K562 (cell line): ENCODE measurements around the gene NUF2. TPM values are rescaled to one million over a fixed set of nuclear protein-coding genes. Genes with fewer than 3 reads are reported as not detected.

ENCODE experiments used
- ATAC-seq: fragments of 200-7000 bp; cut with Tn5 transposase; 3 replicates; pipeline ENCODE4 v1.9.1; 2020; ENCODE audit warnings: moderate library complexity
- BruUV-seq: library from RNA; stranded (reverse); fragments of 400-500 nt; replicated peaks from 2 replicates; lab custom pipeline; 2021; lab: Mats Ljungman, UMichigan
- CTCF ChIA-PET: fragments of 300-600 bp; formaldehyde crosslinking; extraction: SDS; loops from one replicate; lab custom pipeline; 2021; ENCODE audit warnings: low intra/inter-chr PET ratio; lab: Yijun Ruan, JAX
- POLR2A ChIA-PET: fragments of 300-600, 350-650 bp; sonication (Branson Sonifier 250); formaldehyde crosslinking; extraction: SDS; loops from one replicate; lab custom pipeline; 2021; ENCODE audit warnings: antibody characterized with exemption, inconsistent platforms; lab: Yijun Ruan, JAX
- DNase-seq, 4 experiments: peaks; one replicate each; pipeline versions ENCODE4 v3.0.0 to v3.0.0-alpha.2; 2011 to 2018; ENCODE audit warnings: low spot score in 3 of 4, mixed read lengths in 3 of 4; ENCODE audit errors: extremely low read depth in 1 of 4
- FAIRE-seq: peaks from 2 replicates; lab custom pipeline; 2011; peaks lifted over from hg19 to GRCh38; lab: Jason Lieb, UNC
- H2AFZ ChIP-seq: 2 replicates; pipeline ENCODE4 v1.6.0; 2011; ENCODE audit warnings: low read depth, low read length, control low read depth, inconsistent platforms
- H3K27ac ChIP-seq: fragments of 200-600 bp; 3 replicates; pipeline ENCODE4 v1.8.0; 2011; ENCODE audit warnings: low read depth, mild to moderate bottlenecking, control low read depth, inconsistent platforms, low read length, moderate library complexity, mixed read lengths; ENCODE audit errors: extremely low read depth
- H3K27me3 ChIP-seq, 2 experiments: fragments of 300-600 bp in 1 of 2; 2 replicates in 1 of 2; 3 replicates in 1 of 2; pipeline versions ENCODE4 v1.6.0 to v1.8.0; 2011; ENCODE audit warnings: inconsistent platforms in 2 of 2, low read length in 2 of 2, mild to moderate bottlenecking in 1 of 2, mixed read lengths in 1 of 2, moderate library complexity in 1 of 2; ENCODE audit not compliant: control insufficient read depth in 2 of 2, insufficient read depth in 2 of 2
- H3K36me3 ChIP-seq: fragments of 300-600 bp; 3 replicates; pipeline ENCODE4 v1.8.0; 2011; ENCODE audit warnings: mild to moderate bottlenecking, low read length, inconsistent platforms; ENCODE audit not compliant: control insufficient read depth, insufficient read depth
- H3K4me1 ChIP-seq, 2 experiments: fragments of 200-600 bp in 1 of 2; replicated peaks in 1 of 2; 2 replicates in 1 of 2; 3 replicates in 1 of 2; pipeline versions ENCODE4 v1.5.1 to v1.8.0; 2011; ENCODE audit warnings: inconsistent platforms in 2 of 2, low read length in 2 of 2, mild to moderate bottlenecking in 1 of 2, mixed read lengths in 1 of 2, moderate library complexity in 1 of 2; ENCODE audit not compliant: control insufficient read depth in 2 of 2, insufficient read depth in 2 of 2
- H3K4me2 ChIP-seq: 2 replicates; pipeline ENCODE4 v1.6.1; 2011; ENCODE audit warnings: low read length, control low read depth, inconsistent platforms, mixed read lengths; ENCODE audit not compliant: insufficient read depth
- H3K4me3 ChIP-seq: fragments of 200-600 bp; sonication (generic), shearing (Covaris generic); 2 replicates; pipeline ENCODE4 v1.5.1; 2016; ENCODE audit warnings: control low read depth, inconsistent platforms
- H3K79me2 ChIP-seq: fragments of 200-600 bp; 3 replicates; pipeline ENCODE4 v1.8.0; 2011; ENCODE audit warnings: low read length, inconsistent platforms; ENCODE audit not compliant: control insufficient read depth, insufficient read depth
- H3K9ac ChIP-seq, 2 experiments: 2 replicates each; pipeline versions ENCODE4 v1.6.0 to v1.6.1; 2011; ENCODE audit warnings: low read depth in 2 of 2, low read length in 2 of 2, control low read depth in 1 of 2, inconsistent platforms in 1 of 2, mild to moderate bottlenecking in 1 of 2, mixed read lengths in 1 of 2; ENCODE audit not compliant: insufficient read depth in 1 of 2
- H3K9me1 ChIP-seq: one replicate; pipeline ENCODE4 v1.6.0; 2011; ENCODE audit warnings: inconsistent platforms, mild to moderate bottlenecking, low read length, moderate library complexity; ENCODE audit not compliant: control insufficient read depth, insufficient read depth
- H3K9me3 ChIP-seq: replicated peaks from 2 replicates; pipeline ENCODE4 v1.5.1; 2011; ENCODE audit warnings: low read depth, low read length, inconsistent platforms; ENCODE audit not compliant: control insufficient read depth, insufficient read depth
- H4K20me1 ChIP-seq: replicated peaks from 2 replicates; pipeline ENCODE4 v1.6.1; 2011; ENCODE audit warnings: low read length, inconsistent platforms, mixed read lengths; ENCODE audit not compliant: control insufficient read depth, insufficient read depth
- BACH1 ChIP-seq: fragments of 200-800 bp; sonication (Bioruptor generic); IDR thresholded peaks from 2 replicates; pipeline ENCODE4 v1.6.1; 2016; ENCODE audit warnings: missing genetic modification characterization, missing compliant biosample characterization
- CBX5 ChIP-seq: IDR thresholded peaks from 2 replicates; pipeline ENCODE4 v1.6.1; 2014; ENCODE audit warnings: low read depth, borderline replicate concordance
- ETS2 ChIP-seq: IDR thresholded peaks from 2 replicates; pipeline ENCODE4 v1.6.1; 2016; ENCODE audit warnings: borderline replicate concordance, missing genetic modification characterization, mild to moderate bottlenecking, moderate library complexity, missing compliant biosample characterization; ENCODE audit not compliant: poor library complexity, severe bottlenecking
- HNRNPUL1 ChIP-seq: fragments of 200-400 bp; formaldehyde crosslinking; IDR thresholded peaks from 2 replicates; pipeline ENCODE4 v1.6.1; 2017; ENCODE audit warnings: low read length
- HOXB6 ChIP-seq: fragments of 250-450 bp; sonication (Bioruptor Pico); IDR thresholded peaks from 2 replicates; pipeline ENCODE4 v1.5.1; 2022; ENCODE audit warnings: mild to moderate bottlenecking, borderline replicate concordance
- MYBL2 ChIP-seq, 2 experiments: fragments of 450-650 bp in 1 of 2; sonication (generic) in 1 of 2; formaldehyde crosslinking in 1 of 2; IDR thresholded peaks; 2 replicates each; pipeline versions ENCODE4 v1.6.1 to v1.8.1; 2017 to 2022; ENCODE audit warnings: borderline replicate concordance in 1 of 2, inconsistent platforms in 1 of 2, low read depth in 1 of 2, mild to moderate bottlenecking in 1 of 2, missing genetic modification reagents in 1 of 2, moderate library complexity in 1 of 2
- RBBP5 ChIP-seq: fragments of 200-600 bp; sonication (generic); IDR thresholded peaks from 2 replicates; pipeline ENCODE4 v1.6.1; 2012; ENCODE audit warnings: borderline replicate concordance, mild to moderate bottlenecking, low read length, control low read depth, inconsistent platforms; ENCODE audit not compliant: insufficient read depth, poor library complexity, severe bottlenecking
- ZFP36 ChIP-seq: fragments of 150-350 bp; IDR thresholded peaks from 2 replicates; pipeline ENCODE4 v1.6.1; 2018; ENCODE audit warnings: low read length, low read depth; ENCODE audit not compliant: partially characterized antibody
- ZNF184 ChIP-seq: sonication (generic); formaldehyde crosslinking; IDR thresholded peaks from 2 replicates; pipeline ENCODE4 v1.5.0; 2020; ENCODE audit warnings: missing genetic modification reagents
- ZNF696 ChIP-seq: fragments of 250-450 bp; sonication (Bioruptor Pico); conservative IDR thresholded peaks from 2 replicates; pipeline ENCODE4 v1.4.0; 2020; ENCODE audit warnings: mild to moderate bottlenecking, moderate library complexity
- ZZZ3 ChIP-seq: fragments of 450-650 bp; IDR thresholded peaks from 2 replicates; pipeline ENCODE4 v1.6.1; 2016; ENCODE audit warnings: antibody characterized with exemption, mild to moderate bottlenecking, moderate library complexity
- WGBS: fragments of 100-300 bp; shearing (Covaris generic); methylation state at CpG from one replicate; pipeline ENCODE4 v1.1.6; 2016; ENCODE audit warnings: low coverage, mixed read lengths; ENCODE audit not compliant: insufficient coverage; ENCODE audit errors: missing lambda C conversion rate; 5-methylcytosine and 5-hydroxymethylcytosine counted together
- in situ Hi-C: fragments of 300-500 bp; cut with MboI; formaldehyde crosslinking; loops from 4 replicates; pipeline ENCODE4 v1.15.0; 2018; ENCODE audit warnings: inconsistent platforms, mixed read lengths
- intact Hi-C: fragments of 100-400 bp; cut with micrococcal nuclease; formaldehyde crosslinking; loops from 2 replicates; pipeline ENCODE4 v1.14.2; 2022
- polyA plus RNA-seq, 8 experiments: library from polyadenylated mRNA; depleted of rRNA in 4 of 8; stranded (reverse) in 5 of 8; unstranded in 3 of 8; fragments of >200 nt; fragmentation: Nextera tagmentation in 2 of 8; fragmentation: Illumina TruSeq in 1 of 8; extraction: Ambion mirVana in 2 of 8; extraction: Trizol in 1 of 8; gene quantifications; 2 replicates each; pipeline versions ENCODE4 v1.2.1 to v1.2.3, GENCODE V29; 2011 to 2014; ENCODE audit warnings: inconsistent platforms in 1 of 8, missing spikeins in 1 of 8
- total RNA-seq, 7 experiments: library from RNA; depleted of rRNA in 6 of 7; stranded (reverse); fragments of >200 nt in 6 of 7; fragmentation: Illumina TruSeq in 2 of 7; extraction: Trizol in 2 of 7; gene quantifications; 2 replicates each; pipeline versions ENCODE4 v1.2.1 to v1.2.3, GENCODE V29; 2011 to 2021; ENCODE audit warnings: low replicate concordance in 1 of 7
- TF ChIP-seq, protein P1 (sequence below): sonication (generic); formaldehyde crosslinking; IDR thresholded peaks from 2 replicates; pipeline ENCODE4 v1.8.1; 2022; ENCODE audit warnings: missing genetic modification reagents
- TF ChIP-seq, protein P2 (sequence below): fragments of 150-350 bp; conservative IDR thresholded peaks from 2 replicates; pipeline ENCODE4 v1.6.1; 2014; ENCODE audit warnings: low read length
- TF ChIP-seq, protein P3 (sequence below): IDR thresholded peaks from 2 replicates; pipeline ENCODE4 v1.6.1; 2014; ENCODE audit warnings: antibody characterized with exemption
- TF ChIP-seq, protein P4 (sequence below): sonication (generic); formaldehyde crosslinking; IDR thresholded peaks from 2 replicates; pipeline ENCODE4 v1.4.0; 2020; ENCODE audit warnings: mild to moderate bottlenecking, missing genetic modification reagents

Gene NUF2
- total and polyA plus RNA-seq, 9 of the 15 experiments (the other 6 are each of a cell fraction or from before 2014, with no cell fraction given) = 42.5 to 90.0 (median 60.3) TPM

DNA sequence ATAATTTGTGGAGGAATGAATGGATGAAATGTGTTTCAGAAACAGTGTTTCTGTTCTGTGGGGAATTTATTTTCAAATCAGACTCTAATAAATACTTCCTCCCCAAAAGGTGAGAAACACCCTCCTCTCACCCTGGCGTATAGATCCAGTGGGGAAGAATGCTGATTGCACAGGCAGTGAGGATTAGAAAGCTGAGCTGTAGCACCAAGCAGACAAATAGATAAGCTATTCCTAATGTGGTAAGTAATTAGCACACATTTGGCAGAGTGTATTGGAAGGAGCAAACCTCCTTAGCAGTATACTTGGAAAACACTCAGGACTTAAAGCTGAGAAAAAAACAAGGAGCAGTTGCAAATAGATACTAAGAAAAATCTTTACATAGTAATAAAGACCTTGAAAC lies 50.8 kb downstream of the NUF2 start:
- Histone ChIP-seq H3K4me3 (no peak overlapping the region), H4K20me1 (no peaks in the 10 kb centered on the region), H3K27ac (no peak overlapping the region), H3K27me3 (no peaks in the 10 kb centered on the region), H3K9me3 (no peaks in the 10 kb centered on the region), H3K4me2 (no peak overlapping the region), H3K4me1 (no peaks in the 10 kb centered on the region), H2AFZ (no peak overlapping the region), H3K9ac (no peak overlapping the region), H3K36me3 (no peaks in the 10 kb centered on the region), H3K79me2 (no peaks in the 10 kb centered on the region), H3K9me1 (no peaks in the 10 kb centered on the region)
- ChIA-PET POLR2A (no interaction called here), CTCF (no interaction called here)
- no TSS peak for BruUV-seq
- FAIRE-seq = no peak
- intact Hi-C loops (no loop called here), in situ Hi-C loops (no loop called here)
- ATAC-seq = no peak
- 4% methylated on average over 1 of the region's 1 CpG for WGBS
- DNase-seq = no peak
- no peak for TF ChIP-seq CBX5
- TF ChIP-seq ETS2 = no peak
- TF ChIP-seq HOXB6 (CRISPR knock-in tag) = no peak
- TF ChIP-seq, protein P1, sequence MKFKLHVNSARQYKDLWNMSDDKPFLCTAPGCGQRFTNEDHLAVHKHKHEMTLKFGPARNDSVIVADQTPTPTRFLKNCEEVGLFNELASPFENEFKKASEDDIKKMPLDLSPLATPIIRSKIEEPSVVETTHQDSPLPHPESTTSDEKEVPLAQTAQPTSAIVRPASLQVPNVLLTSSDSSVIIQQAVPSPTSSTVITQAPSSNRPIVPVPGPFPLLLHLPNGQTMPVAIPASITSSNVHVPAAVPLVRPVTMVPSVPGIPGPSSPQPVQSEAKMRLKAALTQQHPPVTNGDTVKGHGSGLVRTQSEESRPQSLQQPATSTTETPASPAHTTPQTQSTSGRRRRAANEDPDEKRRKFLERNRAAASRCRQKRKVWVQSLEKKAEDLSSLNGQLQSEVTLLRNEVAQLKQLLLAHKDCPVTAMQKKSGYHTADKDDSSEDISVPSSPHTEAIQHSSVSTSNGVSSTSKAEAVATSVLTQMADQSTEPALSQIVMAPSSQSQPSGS (CRISPR knock-in tag) = no peak
- TF ChIP-seq, protein P2, sequence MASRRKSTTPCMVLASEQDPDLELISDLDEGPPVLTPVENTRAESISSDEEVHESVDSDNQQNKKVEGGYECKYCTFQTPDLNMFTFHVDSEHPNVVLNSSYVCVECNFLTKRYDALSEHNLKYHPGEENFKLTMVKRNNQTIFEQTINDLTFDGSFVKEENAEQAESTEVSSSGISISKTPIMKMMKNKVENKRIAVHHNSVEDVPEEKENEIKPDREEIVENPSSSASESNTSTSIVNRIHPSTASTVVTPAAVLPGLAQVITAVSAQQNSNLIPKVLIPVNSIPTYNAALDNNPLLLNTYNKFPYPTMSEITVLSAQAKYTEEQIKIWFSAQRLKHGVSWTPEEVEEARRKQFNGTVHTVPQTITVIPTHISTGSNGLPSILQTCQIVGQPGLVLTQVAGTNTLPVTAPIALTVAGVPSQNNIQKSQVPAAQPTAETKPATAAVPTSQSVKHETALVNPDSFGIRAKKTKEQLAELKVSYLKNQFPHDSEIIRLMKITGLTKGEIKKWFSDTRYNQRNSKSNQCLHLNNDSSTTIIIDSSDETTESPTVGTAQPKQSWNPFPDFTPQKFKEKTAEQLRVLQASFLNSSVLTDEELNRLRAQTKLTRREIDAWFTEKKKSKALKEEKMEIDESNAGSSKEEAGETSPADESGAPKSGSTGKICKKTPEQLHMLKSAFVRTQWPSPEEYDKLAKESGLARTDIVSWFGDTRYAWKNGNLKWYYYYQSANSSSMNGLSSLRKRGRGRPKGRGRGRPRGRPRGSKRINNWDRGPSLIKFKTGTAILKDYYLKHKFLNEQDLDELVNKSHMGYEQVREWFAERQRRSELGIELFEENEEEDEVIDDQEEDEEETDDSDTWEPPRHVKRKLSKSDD = no peak
- no peak for TF ChIP-seq ZNF184
- no peak for TF ChIP-seq ZNF696 (CRISPR knock-in tag)
- TF ChIP-seq, protein P3, sequence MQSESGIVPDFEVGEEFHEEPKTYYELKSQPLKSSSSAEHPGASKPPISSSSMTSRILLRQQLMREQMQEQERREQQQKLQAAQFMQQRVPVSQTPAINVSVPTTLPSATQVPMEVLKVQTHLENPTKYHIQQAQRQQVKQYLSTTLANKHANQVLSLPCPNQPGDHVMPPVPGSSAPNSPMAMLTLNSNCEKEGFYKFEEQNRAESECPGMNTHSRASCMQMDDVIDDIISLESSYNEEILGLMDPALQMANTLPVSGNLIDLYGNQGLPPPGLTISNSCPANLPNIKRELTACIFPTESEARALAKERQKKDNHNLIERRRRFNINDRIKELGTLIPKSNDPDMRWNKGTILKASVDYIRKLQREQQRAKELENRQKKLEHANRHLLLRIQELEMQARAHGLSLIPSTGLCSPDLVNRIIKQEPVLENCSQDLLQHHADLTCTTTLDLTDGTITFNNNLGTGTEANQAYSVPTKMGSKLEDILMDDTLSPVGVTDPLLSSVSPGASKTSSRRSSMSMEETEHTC = no peak
- no peak for TF ChIP-seq MYBL2 (IDR thresholded peaks at IDR 0.05; ENCODE audit: low read depth)
- no peak for TF ChIP-seq MYBL2 (CRISPR knock-in tag; IDR thresholded peaks at IDR 0.05; ENCODE audit: borderline replicate concordance)
- TF ChIP-seq RBBP5 = no peak
- TF ChIP-seq BACH1 (tag) = no peak
- no peak for TF ChIP-seq ZZZ3
- TF ChIP-seq, protein P4, sequence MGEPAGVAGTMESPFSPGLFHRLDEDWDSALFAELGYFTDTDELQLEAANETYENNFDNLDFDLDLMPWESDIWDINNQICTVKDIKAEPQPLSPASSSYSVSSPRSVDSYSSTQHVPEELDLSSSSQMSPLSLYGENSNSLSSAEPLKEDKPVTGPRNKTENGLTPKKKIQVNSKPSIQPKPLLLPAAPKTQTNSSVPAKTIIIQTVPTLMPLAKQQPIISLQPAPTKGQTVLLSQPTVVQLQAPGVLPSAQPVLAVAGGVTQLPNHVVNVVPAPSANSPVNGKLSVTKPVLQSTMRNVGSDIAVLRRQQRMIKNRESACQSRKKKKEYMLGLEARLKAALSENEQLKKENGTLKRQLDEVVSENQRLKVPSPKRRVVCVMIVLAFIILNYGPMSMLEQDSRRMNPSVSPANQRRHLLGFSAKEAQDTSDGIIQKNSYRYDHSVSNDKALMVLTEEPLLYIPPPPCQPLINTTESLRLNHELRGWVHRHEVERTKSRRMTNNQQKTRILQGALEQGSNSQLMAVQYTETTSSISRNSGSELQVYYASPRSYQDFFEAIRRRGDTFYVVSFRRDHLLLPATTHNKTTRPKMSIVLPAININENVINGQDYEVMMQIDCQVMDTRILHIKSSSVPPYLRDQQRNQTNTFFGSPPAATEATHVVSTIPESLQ (CRISPR knock-in tag) = no peak
- no peak for TF ChIP-seq ZFP36
- TF ChIP-seq HNRNPUL1 = no peak
